Loucy (cell line): ENCODE measurements around the gene PSPC1.

Experiments
- H2AFZ ChIP-seq: fragments of 200-600 bp; sonication (generic); 2 replicates; pipeline ENCODE4 v1.6.0; 2016; ENCODE audit warnings: antibody characterized with exemption, mild to moderate bottlenecking, low read length, moderate library complexity
- H3F3A ChIP-seq: fragments of 200-600 bp; 2 replicates; pipeline ENCODE4 v1.6.0; 2016; ENCODE audit warnings: antibody characterized with exemption, low read depth, mild to moderate bottlenecking
- H3K27me3 ChIP-seq: fragments of 200-600 bp; sonication (generic); 2 replicates; pipeline ENCODE4 v1.6.1; 2014; ENCODE audit warnings: low read length, mild to moderate bottlenecking; ENCODE audit not compliant: insufficient read depth, poor library complexity, severe bottlenecking
- H3K36me3 ChIP-seq: fragments of 200-600 bp; sonication (generic); 2 replicates; pipeline ENCODE4 v1.6.1; 2016; ENCODE audit warnings: low read length; ENCODE audit not compliant: insufficient read depth
- H3K4me1 ChIP-seq: fragments of 200-600 bp; sonication (generic); 2 replicates; pipeline ENCODE4 v1.5.1; 2014; ENCODE audit warnings: low read length, mild to moderate bottlenecking; ENCODE audit not compliant: insufficient read depth, poor library complexity, severe bottlenecking
- H3K4me2 ChIP-seq: fragments of 200-600 bp; sonication (generic); 2 replicates; pipeline ENCODE4 v1.6.0; 2014; ENCODE audit warnings: antibody characterized with exemption, low read length, low read depth, mild to moderate bottlenecking; ENCODE audit not compliant: poor library complexity, severe bottlenecking
- H3K4me3 ChIP-seq: fragments of 200-600 bp; sonication (generic); 2 replicates; pipeline ENCODE4 v1.5.1; 2014; ENCODE audit warnings: low read length, mild to moderate bottlenecking, mixed read lengths; ENCODE audit not compliant: poor library complexity, severe bottlenecking
- H3K79me2 ChIP-seq: fragments of 200-600 bp; sonication (generic); 2 replicates; pipeline ENCODE4 v1.6.1; 2014; ENCODE audit warnings: low read length; ENCODE audit not compliant: insufficient read depth
- H3K9ac ChIP-seq: fragments of 200-600 bp; sonication (generic); 2 replicates; pipeline ENCODE4 v1.6.0; 2014; ENCODE audit warnings: mild to moderate bottlenecking, low read depth, low read length, moderate library complexity; ENCODE audit not compliant: poor library complexity, severe bottlenecking
- H3K9me2 ChIP-seq: fragments of 200-600 bp; sonication (generic); replicated peaks from 2 replicates; pipeline ENCODE4 v1.6.1; 2016; ENCODE audit warnings: low read depth, low read length, mixed read lengths
- H3K9me3 ChIP-seq: fragments of 200-600 bp; sonication (generic); 2 replicates; pipeline ENCODE4 v1.6.1; 2014; ENCODE audit warnings: mild to moderate bottlenecking, antibody characterized with exemption, low read length, low read depth; ENCODE audit not compliant: insufficient read depth
- H4K20me1 ChIP-seq: fragments of 200-600 bp; sonication (generic); 2 replicates; pipeline ENCODE4 v1.6.0; 2014; ENCODE audit warnings: antibody characterized with exemption, low read length, mild to moderate bottlenecking; ENCODE audit not compliant: insufficient read depth, poor library complexity, severe bottlenecking
- CTCF ChIP-seq: fragments of 200-600 bp; sonication (generic); conservative IDR thresholded peaks from 2 replicates; pipeline ENCODE4 v1.5.1; 2014; ENCODE audit warnings: mild to moderate bottlenecking, antibody characterized with exemption, low read length
- EZH2phosphoT487 ChIP-seq: fragments of 200-600 bp; IDR thresholded peaks from 2 replicates; pipeline ENCODE4 v1.6.1; 2018; ENCODE audit warnings: antibody characterized with exemption, mild to moderate bottlenecking, moderate library complexity, borderline replicate concordance

PSPC1 gene

DNA sequence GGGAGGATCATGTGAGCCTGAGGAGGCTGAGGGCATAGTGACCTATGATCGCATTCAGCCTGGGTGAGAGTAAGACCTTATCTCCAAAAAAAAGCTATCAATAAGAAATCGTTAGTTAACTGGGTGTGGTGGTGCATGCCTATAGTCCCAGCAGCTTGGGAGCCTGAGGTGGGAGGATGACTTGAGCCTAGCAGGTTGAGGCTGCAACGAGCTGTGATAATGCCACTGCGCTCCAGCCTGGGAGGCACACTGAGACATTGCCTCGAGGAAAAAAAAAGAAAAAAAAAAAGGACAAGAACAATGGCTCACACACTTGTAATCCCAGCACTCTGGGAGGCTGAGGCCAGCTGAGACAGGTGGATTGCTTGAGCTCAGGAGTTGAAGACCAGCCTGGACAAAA lies 16.2 kb downstream of the PSPC1 start:
- H3K36me3 ChIP-seq, result peaks cover 82% of the 10 kb centered on the region; the same call in 1 of the 2 replicates
- no peaks in the 10 kb centered on the region for H3K9me2 ChIP-seq
- peak overlapping the region; percentile 62 for H3K4me2 ChIP-seq
- no peaks in the 10 kb centered on the region for H3K27me3 ChIP-seq
- peaks cover 17% of the 10 kb centered on the region for H3K4me1 ChIP-seq
- peak overlapping the region; percentile 32 for H3K4me3 ChIP-seq
- no peak overlapping the region for H3K9ac ChIP-seq
- no peaks in the 10 kb centered on the region for H3F3A ChIP-seq
- H3K9me3 ChIP-seq, result no peaks in the 10 kb centered on the region
- TF ChIP-seq EZH2phosphoT487 (no peak), CTCF (no peak)
- H3K79me2 ChIP-seq, result peaks cover 99% of the 10 kb centered on the region
- H4K20me1 ChIP-seq, result peaks cover 91% of the 10 kb centered on the region
- H2AFZ ChIP-seq, result no peak overlapping the region

GRCh38 chr13:19764237-19764636 lies 18.5 kb downstream of the PSPC1 start:
- Histone ChIP-seq H3K27me3 (no peaks in the 10 kb centered on the region), H3K9me3 (no peaks in the 10 kb centered on the region), H3K4me2 (no peak overlapping the region), H4K20me1 (peaks cover 98% of the 10 kb centered on the region), H3K4me3 (no peak overlapping the region), H3F3A (no peaks in the 10 kb centered on the region), H3K9me2 (no peaks in the 10 kb centered on the region), H2AFZ (no peak overlapping the region), H3K36me3 (peaks cover 84% of the 10 kb centered on the region; the same call in 1 of the 2 replicates), H3K79me2 (peaks cover 99% of the 10 kb centered on the region), H3K9ac (no peak overlapping the region), H3K4me1 (peaks cover 17% of the 10 kb centered on the region)
- TF ChIP-seq CTCF, result no peak
- TF ChIP-seq EZH2phosphoT487, result no peak

- Histone ChIP-seq H3K4me2 (no peak overlapping the region), H4K20me1 (peaks cover 99% of the 10 kb centered on the region), H3K27me3 (no peaks in the 10 kb centered on the region), H3K9ac (no peak overlapping the region), H3K79me2 (peaks cover 99% of the 10 kb centered on the region), H2AFZ (no peak overlapping the region), H3K36me3 (peaks cover 85% of the 10 kb centered on the region; the same call in 1 of the 2 replicates), H3K4me1 (peaks cover 17% of the 10 kb centered on the region), H3K9me3 (no peaks in the 10 kb centered on the region), H3K4me3 (no peak overlapping the region), H3K9me2 (no peaks in the 10 kb centered on the region), H3F3A (no peaks in the 10 kb centered on the region)
- TF ChIP-seq CTCF (no peak), EZH2phosphoT487 (no peak)
These were observed 19.1 kb downstream of the PSPC1 start for GRCh38 chr13:19763618-19764017.
